HepG2 (cell line): ENCODE data around the gene PLIN1. TPM values are rescaled to one million over a fixed set of nuclear protein-coding genes. Genes with fewer than 3 reads are reported as not detected.

Source experiments
- ATAC-seq: fragments of 200-7000 bp; cut with Tn5 transposase; 3 replicates; pipeline ENCODE4 v1.9.1; 2020; ENCODE audit warnings: mild to moderate bottlenecking, moderate library complexity
- BruUV-seq: library from RNA; stranded (reverse); fragments of 400-500 nt; replicated peaks from 2 replicates; lab custom pipeline; 2021; lab: Mats Ljungman, UMichigan
- CTCF ChIA-PET: fragments of 300-600 bp; formaldehyde crosslinking; extraction: SDS; loops from one replicate; lab custom pipeline; 2021; ENCODE audit warnings: low total read pairs, inconsistent platforms, low intra/inter-chr PET ratio; lab: Yijun Ruan, JAX
- POLR2A ChIA-PET: fragments of 350-600 bp; sonication (Branson Sonifier 250); formaldehyde crosslinking; loops from one replicate; lab custom pipeline; 2020; ENCODE audit warnings: antibody characterized with exemption, inconsistent platforms; lab: Yijun Ruan, JAX
- DNase-seq: peaks from one replicate; pipeline ENCODE4 v3.0.0-alpha.2; 2015; ENCODE audit warnings: low spot score
- FAIRE-seq: peaks from 3 replicates; lab custom pipeline; 2011; peaks lifted over from hg19 to GRCh38; lab: Jason Lieb, UNC
- H2AFZ ChIP-seq: one replicate; pipeline ENCODE4 v1.6.1; 2011; ENCODE audit warnings: low read length, inconsistent platforms
- H3K27ac ChIP-seq: fragments of 300-600 bp; 3 replicates; pipeline ENCODE4 v1.8.0; 2011; ENCODE audit warnings: mixed run types, mild to moderate bottlenecking, mixed read lengths, low read length, inconsistent platforms; ENCODE audit not compliant: insufficient read depth; ENCODE audit errors: extremely low read length
- H3K27me3 ChIP-seq, 2 experiments: fragments of 200-600 bp in 1 of 2; 2 replicates in 1 of 2; 3 replicates in 1 of 2; pipeline versions ENCODE4 v1.6.0 to v1.8.0; 2011; ENCODE audit warnings: low read length in 2 of 2, mild to moderate bottlenecking in 2 of 2, moderate library complexity in 2 of 2, inconsistent platforms in 1 of 2; ENCODE audit not compliant: insufficient read depth in 2 of 2, control insufficient read depth in 1 of 2
- H3K36me3 ChIP-seq, 2 experiments: fragments of 200-600 bp in 1 of 2; replicated peaks in 1 of 2; 2 replicates in 1 of 2; 3 replicates in 1 of 2; pipeline versions ENCODE4 v1.5.1 to v1.8.0; 2011; ENCODE audit warnings: low read length in 2 of 2, inconsistent platforms in 1 of 2; ENCODE audit not compliant: insufficient read depth in 2 of 2, control insufficient read depth in 1 of 2
- H3K4me1 ChIP-seq: 2 replicates; pipeline ENCODE4 v1.5.1; 2012; ENCODE audit warnings: low read length, inconsistent platforms; ENCODE audit not compliant: insufficient read depth
- H3K4me2 ChIP-seq: 2 replicates; pipeline ENCODE4 v1.6.0; 2011; ENCODE audit warnings: low read depth, low read length, inconsistent platforms
- H3K4me3 ChIP-seq, 3 experiments: fragments of 200-600 bp in 1 of 3; sonication (generic), shearing (Covaris generic) in 1 of 3; replicated peaks in 1 of 3; 2 replicates each; pipeline ENCODE4 v1.5.1; 2011 to 2016; ENCODE audit warnings: low read length in 3 of 3, inconsistent platforms in 2 of 3, low read depth in 2 of 3, mild to moderate bottlenecking in 2 of 3, control low read depth in 1 of 3, mixed read lengths in 1 of 3; ENCODE audit not compliant: insufficient read depth in 1 of 3
- H3K79me2 ChIP-seq: one replicate; pipeline ENCODE4 v1.6.1; 2011; ENCODE audit warnings: low read length, inconsistent platforms; ENCODE audit not compliant: insufficient read depth
- H3K9ac ChIP-seq: 2 replicates; pipeline ENCODE4 v1.6.0; 2011; ENCODE audit warnings: mild to moderate bottlenecking, low read depth, low read length, inconsistent platforms; ENCODE audit not compliant: insufficient read depth
- H3K9me3 ChIP-seq: 2 replicates; pipeline ENCODE4 v1.5.1; 2012; ENCODE audit warnings: mild to moderate bottlenecking, low read length
- H4K20me1 ChIP-seq: 2 replicates; pipeline ENCODE4 v1.6.0; 2011; ENCODE audit warnings: inconsistent platforms, mild to moderate bottlenecking, low read length, moderate library complexity; ENCODE audit not compliant: insufficient read depth
- DMAP1 ChIP-seq: IDR thresholded peaks from 2 replicates; pipeline ENCODE4 v1.6.1; 2016
- EHMT2 ChIP-seq: fragments of 200-600 bp; sonication (generic); IDR thresholded peaks from 2 replicates; pipeline ENCODE4 v1.7.0; 2017; ENCODE audit warnings: antibody characterized with exemption, low read depth, low read length, borderline replicate concordance
- FOXA3 ChIP-seq: IDR thresholded peaks from 2 replicates; pipeline ENCODE4 v1.6.1; 2016; ENCODE audit warnings: missing genetic modification reagents, missing compliant biosample characterization
- FOXK1 ChIP-seq: sonication (generic); formaldehyde crosslinking; IDR thresholded peaks from 2 replicates; pipeline ENCODE4 v1.4.0; 2020; ENCODE audit warnings: low read depth, missing genetic modification reagents, borderline replicate concordance
- HMGXB4 ChIP-seq, 2 experiments: sonication (generic) in 1 of 2; formaldehyde crosslinking in 1 of 2; IDR thresholded peaks; 2 replicates each; pipeline versions ENCODE4 v1.4.0 to v1.6.1; 2018 to 2020; ENCODE audit warnings: missing genetic modification reagents in 2 of 2, borderline replicate concordance in 1 of 2, low read depth in 1 of 2, mild to moderate bottlenecking in 1 of 2, missing biosample characterization in 1 of 2
- KAT7 ChIP-seq: IDR thresholded peaks from 2 replicates; pipeline ENCODE4 v1.6.1; 2018; ENCODE audit warnings: borderline replicate concordance, missing compliant biosample characterization
- MAZ ChIP-seq, 2 experiments: sonication (generic) in 1 of 2; formaldehyde crosslinking in 1 of 2; IDR thresholded peaks; 2 replicates each; pipeline versions ENCODE4 v1.5.0 to v1.6.1; 2012 to 2020; ENCODE audit warnings: low read depth in 2 of 2, mild to moderate bottlenecking in 2 of 2, borderline replicate concordance in 1 of 2, improper control_type of control experiment in 1 of 2, low read length in 1 of 2, missing genetic modification reagents in 1 of 2, moderate library complexity in 1 of 2
- PATZ1 ChIP-seq: sonication (generic); formaldehyde crosslinking; IDR thresholded peaks from 2 replicates; pipeline ENCODE4 v1.4.0; 2020; ENCODE audit warnings: missing genetic modification reagents
- RBM22 ChIP-seq: fragments of 200-400 bp; formaldehyde crosslinking; optimal IDR thresholded peaks from 2 replicates; pipeline ENCODE3; 2017; ENCODE audit warnings: mild to moderate bottlenecking, low read length, moderate library complexity
- RXRA ChIP-seq: sonication (generic); formaldehyde crosslinking; IDR thresholded peaks from 2 replicates; pipeline ENCODE4 v1.5.1; 2020; ENCODE audit warnings: missing genetic modification reagents
- TBX3 ChIP-seq: fragments of 450-650 bp; IDR thresholded peaks from 2 replicates; pipeline ENCODE4 v1.6.1; 2017; ENCODE audit warnings: antibody characterized with exemption, mild to moderate bottlenecking, inconsistent platforms, borderline replicate concordance
- TOPORS ChIP-seq: sonication (generic); formaldehyde crosslinking; IDR thresholded peaks from 2 replicates; pipeline ENCODE4 v1.8.0; 2023; ENCODE audit warnings: mild to moderate bottlenecking, missing genetic modification reagents
- ZMAT3 ChIP-seq: sonication (generic); formaldehyde crosslinking; conservative IDR thresholded peaks from 2 replicates; pipeline ENCODE4 v1.7.0; 2021; ENCODE audit warnings: missing genetic modification reagents
- ZNF234 ChIP-seq: sonication (generic); formaldehyde crosslinking; conservative IDR thresholded peaks from 2 replicates; pipeline ENCODE4 v1.5.1; 2020; ENCODE audit warnings: mild to moderate bottlenecking, missing genetic modification reagents
- WGBS: methylation state at CpG from one replicate; pipeline ENCODE4 v1.1.6; 2017; ENCODE audit warnings: low lambda C conversion rate; 5-methylcytosine and 5-hydroxymethylcytosine counted together
- in situ Hi-C: cut with HindIII; loops from 2 replicates; pipeline ENCODE4 v1.10.0; 2017; ENCODE audit warnings: low pct_unique_long_range_greater_than_20kb; ENCODE audit not compliant: extremely low pct_ligation_motif_present
- intact Hi-C: fragments of 100-400 bp; cut with micrococcal nuclease; formaldehyde crosslinking; loops from one replicate; pipeline ENCODE4 v1.10.0; 2022; ENCODE audit not compliant: unreplicated experiment
- polyA plus RNA-seq, 8 experiments: library from polyadenylated mRNA; depleted of rRNA in 3 of 8; stranded (reverse) in 7 of 8; unstranded in 1 of 8; fragments of >200 nt; fragmentation: Illumina TruSeq in 4 of 8; extraction: Trizol in 4 of 8; gene quantifications; 2 replicates each; pipeline versions ENCODE4 v1.2.1 to v1.2.3, GENCODE V29; 2011 to 2016; ENCODE audit warnings: low read depth in 4 of 8, missing spikeins in 1 of 8, mixed read lengths in 1 of 8; ENCODE audit not compliant: insufficient read depth in 1 of 8
- total RNA-seq, 5 experiments: library from RNA; depleted of rRNA; stranded (reverse); fragments of >200 nt; fragmentation: Illumina TruSeq; extraction: Trizol; gene quantifications; 2 replicates each; pipeline ENCODE4 v1.2.3, GENCODE V29; 2016; ENCODE audit warnings: low read depth in 1 of 5
- TF ChIP-seq, protein P1 (sequence below): sonication (generic); formaldehyde crosslinking; conservative IDR thresholded peaks from 2 replicates; pipeline ENCODE4 v1.5.0; 2020; ENCODE audit warnings: missing genetic modification reagents
- TF ChIP-seq, protein P2 (sequence below): sonication (generic); formaldehyde crosslinking; IDR thresholded peaks from 2 replicates; pipeline ENCODE4 v1.8.0; 2022; ENCODE audit warnings: mild to moderate bottlenecking, missing genetic modification reagents

The PLIN1 gene
- total and polyA plus RNA-seq, 2 of the 13 experiments (the other 11 are each of a cell fraction or from before 2014, with no cell fraction given) = 0.74 to 1.2 TPM

DNA sequence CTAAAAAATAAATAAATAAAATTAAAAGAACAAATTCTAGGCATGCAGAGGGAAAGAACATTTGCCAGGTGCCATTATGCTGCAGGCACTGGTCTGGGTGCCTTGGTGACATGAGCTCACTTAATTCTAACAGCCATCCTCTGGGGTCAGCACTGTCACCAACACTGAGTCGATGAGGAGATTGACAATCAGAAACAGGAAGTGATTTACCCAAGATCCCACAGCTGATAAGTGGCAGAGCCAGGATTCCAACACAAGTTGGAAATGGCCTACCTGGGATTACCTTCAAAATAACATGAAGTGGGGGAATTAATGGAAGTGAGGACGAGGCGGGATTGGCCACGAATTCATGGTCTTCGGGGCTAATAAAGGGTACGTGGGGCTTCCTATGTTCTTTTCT is 3.6 kb downstream of the PLIN1 start (continued):
- TF ChIP-seq MAZ (IDR thresholded peaks at IDR 0.05; ENCODE audit: borderline replicate concordance, low read depth, low read length) (no peak), MAZ (CRISPR knock-in tag; IDR thresholded peaks at IDR 0.05; ENCODE audit: low read depth) (no peak), PATZ1 (no peak), ZMAT3 (no peak)

DNA sequence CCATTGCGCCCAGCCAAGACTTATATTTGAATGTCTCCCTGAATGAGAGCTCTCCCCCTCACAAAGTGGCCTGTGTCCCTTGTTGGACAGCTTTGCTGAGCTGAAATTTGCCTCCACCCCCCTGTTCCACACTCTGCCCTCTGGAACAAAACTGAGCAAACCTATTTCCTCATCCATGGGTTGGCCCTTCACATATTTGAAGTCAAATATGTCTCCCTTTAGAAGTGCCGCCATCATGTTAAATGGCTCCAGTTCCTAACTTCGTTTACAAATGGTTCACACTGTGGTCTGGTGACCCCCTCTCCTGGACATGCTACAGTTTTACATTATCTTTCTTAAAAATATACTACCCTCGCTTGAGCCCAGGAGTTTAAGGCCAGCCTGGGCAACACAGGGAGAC is 4.6 kb downstream of the PLIN1 start:
- BruUV-seq = no TSS peak
- Histone ChIP-seq H3K4me3 (no peak overlapping the region), H4K20me1 (no peaks in the 10 kb centered on the region), H3K27me3 (no peaks in the 10 kb centered on the region), H2AFZ (peak overlapping the region; percentile 27), H3K79me2 (no peaks in the 10 kb centered on the region), H3K9me3 (no peaks in the 10 kb centered on the region), H3K4me1 (peaks cover 41% of the 10 kb centered on the region), H3K36me3 (no peaks in the 10 kb centered on the region), H3K4me2 (peak overlapping the region; percentile 62), H3K9ac (no peak overlapping the region), H3K27ac (peak overlapping the region; percentile 65)
- ATAC-seq (peak; percentile 84), FAIRE-seq (peak; percentile 89), DNase-seq (peak; percentile 93)
- 12% methylated on average over 4 of the region's 4 CpGs for WGBS
- intact Hi-C loops (loop anchor here (1.0 to 10.0 kb wide), 2 partner anchors 27 to 180 kb away; partner anchors contain the start of gene RHCG), in situ Hi-C loops (no loop called here)
- ChIA-PET CTCF (interaction anchor here (2.5 kb wide), 1 partner anchor 27 kb away, joined by 28 read pairs; no protein-coding TSS in a partner anchor), POLR2A (interaction anchor here (0.9 to 1.2 kb wide), 2 partner anchors 8 to 10 kb away, joined by 3 to 4 read pairs; no protein-coding TSS in a partner anchor)
- TF ChIP-seq FOXA3 (CRISPR knock-in tag) = peak; percentile 24; the same call in 1 of the 2 replicates
- TF ChIP-seq FOXK1 (CRISPR knock-in tag) = no peak
- TF ChIP-seq DMAP1 = no peak
- TF ChIP-seq, protein P1, sequence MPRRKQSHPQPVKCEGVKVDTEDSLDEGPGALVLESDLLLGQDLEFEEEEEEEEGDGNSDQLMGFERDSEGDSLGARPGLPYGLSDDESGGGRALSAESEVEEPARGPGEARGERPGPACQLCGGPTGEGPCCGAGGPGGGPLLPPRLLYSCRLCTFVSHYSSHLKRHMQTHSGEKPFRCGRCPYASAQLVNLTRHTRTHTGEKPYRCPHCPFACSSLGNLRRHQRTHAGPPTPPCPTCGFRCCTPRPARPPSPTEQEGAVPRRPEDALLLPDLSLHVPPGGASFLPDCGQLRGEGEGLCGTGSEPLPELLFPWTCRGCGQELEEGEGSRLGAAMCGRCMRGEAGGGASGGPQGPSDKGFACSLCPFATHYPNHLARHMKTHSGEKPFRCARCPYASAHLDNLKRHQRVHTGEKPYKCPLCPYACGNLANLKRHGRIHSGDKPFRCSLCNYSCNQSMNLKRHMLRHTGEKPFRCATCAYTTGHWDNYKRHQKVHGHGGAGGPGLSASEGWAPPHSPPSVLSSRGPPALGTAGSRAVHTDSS (CRISPR knock-in tag) = no peak
- TF ChIP-seq TBX3 = no peak
- TF ChIP-seq RXRA (CRISPR knock-in tag) = no peak
- TF ChIP-seq, protein P2, sequence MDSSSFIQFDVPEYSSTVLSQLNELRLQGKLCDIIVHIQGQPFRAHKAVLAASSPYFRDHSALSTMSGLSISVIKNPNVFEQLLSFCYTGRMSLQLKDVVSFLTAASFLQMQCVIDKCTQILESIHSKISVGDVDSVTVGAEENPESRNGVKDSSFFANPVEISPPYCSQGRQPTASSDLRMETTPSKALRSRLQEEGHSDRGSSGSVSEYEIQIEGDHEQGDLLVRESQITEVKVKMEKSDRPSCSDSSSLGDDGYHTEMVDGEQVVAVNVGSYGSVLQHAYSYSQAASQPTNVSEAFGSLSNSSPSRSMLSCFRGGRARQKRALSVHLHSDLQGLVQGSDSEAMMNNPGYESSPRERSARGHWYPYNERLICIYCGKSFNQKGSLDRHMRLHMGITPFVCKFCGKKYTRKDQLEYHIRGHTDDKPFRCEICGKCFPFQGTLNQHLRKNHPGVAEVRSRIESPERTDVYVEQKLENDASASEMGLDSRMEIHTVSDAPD (CRISPR knock-in tag) = no peak
- no peak for TF ChIP-seq HMGXB4 (CRISPR knock-in tag; IDR thresholded peaks at IDR 0.05; ENCODE audit: borderline replicate concordance in 1 of 2, low read depth in 1 of 2)
- TF ChIP-seq ZNF234 (CRISPR knock-in tag) = no peak
- TF ChIP-seq RBM22 = no peak
- no peak for TF ChIP-seq TOPORS
- peak; percentile 44; the same call in 1 of the 2 replicates for TF ChIP-seq EHMT2
- no peak for TF ChIP-seq KAT7
